ENCODE results near the gene GLCE.
"Not testable (repeated sequence)": the region's sequence is repeated elsewhere in the genome, so short reads cannot be mapped to it uniquely, and the experiment has no call there.

Gene GLCE

GRCh38 chr15:69298697-69299441 is 138.4 kb downstream of the GLCE start, which contains the start of gene PAQR5:
Gene PAQR5 (plus strand): TSS chr15:69298912. CDS start chr15:69360081, 61,169 bp downstream.
- DNase-seq (ENCODE audit: low read depth in 3 of 3) = peak in 1 of 3 experiments; percentile 9

DNA sequence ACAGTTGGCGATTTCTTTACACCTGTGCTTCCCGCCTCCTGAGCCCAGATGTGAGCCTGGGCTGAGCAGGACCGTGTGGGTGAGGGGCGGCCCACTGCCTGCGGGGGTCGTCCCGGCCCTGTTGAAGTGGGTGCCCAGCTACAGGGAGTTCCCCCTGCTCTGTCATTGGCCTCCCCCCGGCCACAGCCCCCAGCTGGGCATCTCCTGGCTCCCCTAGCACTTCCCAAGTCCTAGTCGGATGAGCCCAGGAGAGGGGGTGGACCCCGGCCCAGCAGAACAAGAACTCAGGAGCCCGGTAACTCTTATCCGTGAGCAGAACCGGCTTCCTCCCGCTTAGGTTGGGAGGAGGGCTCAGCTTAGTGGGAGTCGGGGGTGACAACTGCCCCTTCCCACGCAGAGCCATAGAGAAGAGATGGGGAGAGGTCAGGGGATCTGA is 139.0 kb downstream of the GLCE start:
- no peak for DNase-seq (ENCODE audit: low read depth in 3 of 3)

- DNase-seq (ENCODE audit: low read depth in 3 of 3) = no peak
These were observed 139.6 kb downstream of the GLCE start for GRCh38 chr15:69299943-69300588.

DNA sequence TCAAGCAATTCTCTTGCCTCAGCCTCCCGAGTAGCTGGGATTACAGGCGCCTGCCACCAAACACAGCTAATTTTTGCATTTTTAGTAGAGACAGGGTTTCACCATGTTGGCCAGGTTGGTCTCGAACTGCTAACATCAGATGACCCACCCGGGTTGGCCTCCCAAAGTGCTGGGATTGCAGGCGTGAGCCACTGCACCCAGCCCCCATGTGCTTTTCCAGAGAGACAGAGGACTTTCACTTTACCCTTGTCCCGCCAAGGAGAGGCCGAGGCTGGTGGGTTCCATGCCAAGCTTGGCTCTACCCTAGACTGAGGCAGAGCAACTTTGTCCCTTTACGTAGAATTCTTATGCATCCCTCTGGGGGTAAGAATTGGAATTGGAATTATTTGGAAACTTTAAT is 140.7 kb downstream of the GLCE start:
- DNase-seq (ENCODE audit: low read depth in 3 of 3) = not testable (repeated sequence)

DNA sequence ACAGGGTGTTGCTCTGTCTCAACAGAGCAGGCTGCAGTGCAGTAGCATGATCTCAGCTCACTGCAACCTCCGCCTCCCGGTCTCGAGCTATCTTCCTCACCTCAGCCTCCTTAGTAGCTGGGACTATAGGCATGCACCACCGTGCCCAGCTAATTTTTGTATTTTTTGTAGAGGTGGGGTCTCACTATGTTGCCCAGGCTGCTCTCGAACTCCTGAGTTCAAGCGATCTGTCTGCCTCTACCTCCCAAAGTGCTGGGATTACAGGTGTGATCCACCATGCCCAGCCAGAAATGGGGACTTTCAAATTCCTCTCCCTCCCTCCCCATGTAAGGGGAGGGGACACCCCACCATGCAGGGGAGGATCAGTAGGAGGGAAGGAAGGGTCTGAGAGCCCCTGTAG is 141.7 kb downstream of the GLCE start:
- not testable (repeated sequence) for DNase-seq (ENCODE audit: low read depth in 3 of 3)

GRCh38 chr15:69302929-69303328 is 142.5 kb downstream of the GLCE start:
- DNase-seq (ENCODE audit: low read depth in 3 of 3) = no peak

- no peak for DNase-seq (ENCODE audit: low read depth in 3 of 3)
These were observed 143.1 kb downstream of the GLCE start for GRCh38 chr15:69303337-69304181.

DNA sequence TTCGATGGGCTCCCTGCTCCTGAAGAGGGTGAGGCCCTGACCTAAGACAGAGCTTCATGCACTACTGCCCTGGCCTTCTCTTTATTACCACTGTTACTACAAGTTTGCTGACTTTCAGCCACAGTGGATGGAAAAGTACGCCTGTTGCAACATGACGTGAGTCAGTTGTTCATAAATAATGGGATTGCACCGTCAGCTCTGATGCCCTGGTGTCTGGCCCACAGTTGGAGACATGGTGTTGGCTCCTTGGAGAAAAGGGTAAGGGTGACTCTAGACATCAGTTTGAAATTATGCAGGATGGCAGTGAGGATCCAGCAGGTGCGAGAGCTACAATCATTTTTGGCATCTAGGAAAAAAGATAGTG is 143.7 kb downstream of the GLCE start:
- no peak for DNase-seq (ENCODE audit: low read depth in 3 of 3)

DNA sequence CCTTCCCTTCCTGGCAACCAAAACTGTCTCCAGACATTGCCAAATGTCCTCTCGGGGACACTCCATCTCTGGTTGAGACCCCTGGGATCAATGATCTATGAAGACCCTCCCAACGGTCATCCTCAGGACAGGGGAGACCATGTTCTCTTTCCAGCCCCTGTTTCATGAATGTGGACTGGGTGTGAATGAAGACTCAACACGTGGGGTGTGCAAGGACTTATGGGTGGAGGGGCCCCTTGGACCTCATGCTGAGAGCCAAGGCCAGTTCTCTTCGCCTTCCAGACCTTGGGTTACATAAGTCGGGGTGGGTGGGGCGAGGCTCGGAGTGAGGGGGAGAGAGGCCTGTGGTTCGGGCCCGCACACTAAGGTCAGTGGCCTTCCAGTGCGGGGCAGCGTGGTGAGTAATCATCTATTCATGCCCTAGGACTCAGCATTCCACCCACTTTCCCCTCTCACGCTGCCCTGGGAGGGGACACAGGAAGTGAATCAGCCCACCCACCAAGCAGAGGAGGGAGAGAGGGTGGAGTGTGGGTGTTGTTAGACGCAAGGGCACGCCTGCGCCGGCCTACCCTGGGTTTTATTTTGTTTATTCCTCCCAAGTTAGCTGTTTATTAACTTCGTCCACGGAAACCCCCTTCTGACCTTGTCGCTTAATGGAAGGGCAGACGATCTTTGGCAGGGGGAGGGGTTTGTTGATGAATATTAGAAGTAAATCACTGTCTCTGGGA is 144.9 kb downstream of the GLCE start:
- DNase-seq (ENCODE audit: low read depth in 3 of 3) = no peak

DNA sequence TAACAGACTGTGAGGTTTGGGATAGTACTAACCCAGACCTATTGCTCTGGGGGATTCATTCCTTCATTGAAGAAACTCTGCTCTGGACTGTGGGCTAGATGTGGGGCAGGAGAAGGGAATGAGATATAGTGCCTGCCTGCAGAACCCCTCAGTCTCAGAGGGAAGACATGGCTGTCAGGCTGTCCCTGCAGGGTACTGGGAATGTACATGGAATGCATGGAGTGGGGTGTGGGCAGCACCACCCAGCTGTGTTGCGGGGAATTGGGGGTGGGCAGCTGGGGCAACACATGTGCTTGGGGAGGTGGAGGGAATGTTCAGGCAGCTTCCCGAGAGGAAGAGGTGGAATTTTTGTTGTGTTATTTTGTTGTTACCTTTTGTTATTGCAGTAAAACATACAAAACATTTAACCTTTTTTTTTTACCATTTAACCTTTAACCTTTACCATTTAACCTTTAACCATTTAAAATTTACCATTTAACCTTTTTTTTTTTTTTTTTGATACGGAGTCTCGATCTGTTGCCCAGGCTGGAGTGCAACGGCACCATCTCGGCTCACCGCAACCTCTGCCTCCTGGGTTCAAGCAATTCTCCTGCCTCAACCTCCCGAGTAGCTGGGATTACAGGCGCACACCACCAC is 145.6 kb downstream of the GLCE start:
- DNase-seq (ENCODE audit: low read depth in 3 of 3) = no peak

GRCh38 chr15:69307939-69308338 is 147.5 kb downstream of the GLCE start:
- DNase-seq (ENCODE audit: low read depth in 3 of 3) = no peak

DNA sequence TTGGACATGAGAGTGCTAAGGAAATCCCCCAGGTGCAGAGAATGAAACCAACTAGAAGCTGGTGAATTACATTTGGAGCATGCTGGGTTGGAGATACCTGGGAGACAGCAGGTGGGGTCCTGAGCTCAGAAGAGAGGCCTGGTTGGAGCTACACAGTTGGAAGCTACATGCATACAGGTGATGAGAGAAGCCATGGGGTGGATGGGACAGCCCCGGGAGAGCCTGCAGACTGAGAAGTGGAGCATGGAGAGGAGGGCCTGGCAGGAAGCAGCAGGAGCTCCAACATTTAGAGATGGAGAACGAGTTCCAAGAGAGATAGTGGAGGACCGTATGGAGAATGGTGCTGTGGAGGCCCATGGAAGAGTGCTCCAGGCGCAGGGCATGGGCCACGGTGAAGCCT is 148.5 kb downstream of the GLCE start:
- DNase-seq (ENCODE audit: low read depth in 3 of 3) = no peak

DNA sequence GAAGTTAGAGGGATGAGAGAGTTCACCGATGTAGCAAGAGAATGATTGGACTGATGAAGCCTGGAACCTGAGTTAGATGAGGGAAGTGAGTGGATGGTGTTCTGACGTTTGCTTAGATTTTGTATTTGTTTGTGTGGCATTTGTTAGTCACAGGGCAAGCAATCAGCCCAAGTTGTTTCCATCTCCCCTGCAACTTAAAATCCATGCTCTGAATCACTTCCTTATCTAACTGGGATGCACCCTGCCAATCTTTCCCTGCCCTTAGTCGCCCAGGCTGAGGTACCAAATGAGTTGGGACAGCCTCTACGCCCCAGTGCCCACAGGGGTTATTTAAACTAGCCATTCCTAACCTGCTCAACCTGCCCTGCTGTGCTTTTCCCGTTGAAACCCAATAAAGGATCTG is 150.9 kb downstream of the GLCE start:
- DNase-seq (ENCODE audit: low read depth in 3 of 3) = no peak

GRCh38 chr15:69313432-69314000 is 153.1 kb downstream of the GLCE start:
- DNase-seq (ENCODE audit: low read depth in 3 of 3) = no peak

DNA sequence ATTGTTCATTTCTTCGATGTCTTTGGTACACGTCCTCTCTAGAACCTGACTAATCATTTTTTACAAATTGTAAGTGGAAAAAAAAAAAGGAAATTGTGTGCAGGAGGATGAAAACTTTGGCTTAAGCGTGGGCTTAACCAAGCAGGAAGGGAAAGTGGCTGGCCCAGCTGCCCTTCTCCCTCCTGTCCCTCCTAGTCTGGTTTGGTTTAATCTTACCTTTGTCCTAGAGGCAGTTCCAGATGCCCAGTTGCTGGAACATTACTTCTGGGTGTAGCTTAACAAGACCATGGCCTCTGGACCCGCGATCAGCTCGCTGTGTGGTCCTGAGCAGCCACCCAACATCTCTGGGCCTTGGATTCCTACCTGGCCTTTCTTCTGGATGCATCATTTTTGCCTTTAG is 153.7 kb downstream of the GLCE start:
- no peak for DNase-seq (ENCODE audit: low read depth in 3 of 3)

DNA sequence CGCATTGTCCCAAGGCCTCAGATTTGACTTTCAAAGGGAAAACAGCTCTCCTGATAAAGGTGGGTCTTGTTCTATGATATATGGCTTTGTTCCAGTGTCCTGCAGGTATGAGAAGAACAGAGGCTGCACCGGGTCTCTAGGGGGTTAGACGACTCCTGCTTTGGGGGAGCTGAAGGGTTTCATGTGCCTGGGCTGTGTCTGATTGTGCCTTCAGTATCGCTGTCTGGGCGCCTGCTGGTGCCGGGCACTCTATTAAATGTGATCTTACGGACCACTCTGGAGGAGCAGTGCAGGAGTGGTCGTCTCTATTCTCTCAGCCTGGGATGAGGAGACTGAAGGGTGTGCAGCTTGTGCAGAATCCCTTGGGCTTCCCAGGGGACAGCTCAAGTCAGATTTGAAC is 154.3 kb downstream of the GLCE start:
- DNase-seq (ENCODE audit: low read depth in 3 of 3) = no peak

DNA sequence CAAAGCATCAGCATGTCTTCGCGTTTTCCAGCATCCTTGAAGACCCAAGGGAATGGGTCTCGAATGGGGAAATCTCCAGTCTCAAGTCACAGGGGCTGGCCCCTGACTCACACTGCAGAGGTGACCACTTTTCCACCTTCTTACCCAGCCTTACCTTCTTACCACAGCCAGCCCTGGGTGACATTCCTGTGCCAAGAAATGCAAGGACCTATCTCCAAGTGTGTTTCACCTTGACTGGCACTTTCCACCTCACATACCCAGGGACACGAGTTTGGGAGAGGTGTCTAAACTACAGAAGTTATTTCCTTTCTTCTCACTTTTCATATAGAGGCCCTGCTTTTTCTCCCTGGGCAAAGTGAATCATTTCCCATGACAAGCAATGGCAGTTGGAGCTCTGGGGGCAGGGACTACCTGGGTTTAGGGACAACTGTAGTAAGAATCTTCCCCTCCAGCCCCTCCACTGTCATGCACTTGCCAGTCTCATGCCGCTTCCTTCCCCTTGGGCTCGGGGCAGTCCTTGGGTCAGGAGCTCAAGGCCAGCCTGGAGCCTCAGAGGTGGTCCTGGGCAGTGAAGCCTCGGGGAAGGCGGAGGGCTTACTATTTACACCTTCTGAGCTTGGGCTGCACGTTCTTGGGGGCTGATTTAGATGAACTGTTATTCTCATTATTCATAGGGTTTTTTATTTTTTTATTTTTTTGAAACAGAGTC is 155.1 kb downstream of the GLCE start:
- no peak for DNase-seq (ENCODE audit: low read depth in 3 of 3)

DNA sequence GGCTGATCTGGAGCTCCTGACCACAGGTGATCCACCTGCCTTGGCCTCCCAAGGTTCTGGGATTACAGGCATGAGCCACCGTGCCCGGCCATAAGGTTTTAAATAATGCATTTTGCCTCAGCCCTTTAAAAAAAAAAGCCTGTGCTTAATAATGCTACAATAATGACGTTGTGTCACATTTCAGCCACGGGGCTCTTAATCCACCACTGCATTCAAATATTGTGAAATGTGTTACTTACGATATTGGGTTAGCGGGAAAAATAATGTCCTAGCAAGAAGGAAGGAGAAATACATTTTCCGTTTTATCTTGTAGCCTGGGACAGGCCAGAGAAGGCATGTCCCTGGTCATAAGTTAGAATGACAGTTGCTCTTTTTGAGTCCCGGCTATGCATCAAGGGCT is 155.9 kb downstream of the GLCE start:
- DNase-seq (ENCODE audit: low read depth in 3 of 3) = no peak

- no peak for DNase-seq (ENCODE audit: low read depth in 3 of 3)
These were observed 157.0 kb downstream of the GLCE start for GRCh38 chr15:69317392-69317841.

- no peak for DNase-seq (ENCODE audit: low read depth in 3 of 3)
These were observed 157.6 kb downstream of the GLCE start for GRCh38 chr15:69318033-69318432.
